ENCODE results near the gene CUBN.

Gene CUBN

DNA sequence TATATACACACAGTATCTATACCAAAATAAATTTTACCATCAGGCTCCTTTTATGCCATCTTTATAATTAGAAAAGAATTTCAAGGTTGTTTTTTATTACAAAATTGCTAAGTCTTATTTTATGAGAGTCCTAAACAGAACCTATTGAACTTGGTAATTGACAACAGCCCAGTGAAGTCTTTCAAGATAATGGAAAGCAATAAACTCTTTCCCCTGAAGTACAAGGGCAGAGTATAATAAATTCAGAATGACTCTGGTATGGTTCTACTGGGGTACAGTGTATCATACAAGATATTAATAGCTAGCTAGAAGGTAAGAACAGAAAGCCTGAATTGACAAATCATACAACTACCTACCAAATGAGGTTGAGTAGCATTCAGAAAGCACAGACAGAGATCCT is 26.2 kb upstream of the CUBN start:
- H3K27ac ChIP-seq = no peak overlapping the region
- H3K4me1 ChIP-seq (ENCODE audit: low read depth, poor library complexity, severe bottlenecking) = no peaks in the 10 kb centered on the region
- no peaks in the 10 kb centered on the region for H3K79me2 ChIP-seq (ENCODE audit: insufficient read depth, low read depth)
- no peak overlapping the region for H3K9ac ChIP-seq
- TF ChIP-seq, protein P1, sequence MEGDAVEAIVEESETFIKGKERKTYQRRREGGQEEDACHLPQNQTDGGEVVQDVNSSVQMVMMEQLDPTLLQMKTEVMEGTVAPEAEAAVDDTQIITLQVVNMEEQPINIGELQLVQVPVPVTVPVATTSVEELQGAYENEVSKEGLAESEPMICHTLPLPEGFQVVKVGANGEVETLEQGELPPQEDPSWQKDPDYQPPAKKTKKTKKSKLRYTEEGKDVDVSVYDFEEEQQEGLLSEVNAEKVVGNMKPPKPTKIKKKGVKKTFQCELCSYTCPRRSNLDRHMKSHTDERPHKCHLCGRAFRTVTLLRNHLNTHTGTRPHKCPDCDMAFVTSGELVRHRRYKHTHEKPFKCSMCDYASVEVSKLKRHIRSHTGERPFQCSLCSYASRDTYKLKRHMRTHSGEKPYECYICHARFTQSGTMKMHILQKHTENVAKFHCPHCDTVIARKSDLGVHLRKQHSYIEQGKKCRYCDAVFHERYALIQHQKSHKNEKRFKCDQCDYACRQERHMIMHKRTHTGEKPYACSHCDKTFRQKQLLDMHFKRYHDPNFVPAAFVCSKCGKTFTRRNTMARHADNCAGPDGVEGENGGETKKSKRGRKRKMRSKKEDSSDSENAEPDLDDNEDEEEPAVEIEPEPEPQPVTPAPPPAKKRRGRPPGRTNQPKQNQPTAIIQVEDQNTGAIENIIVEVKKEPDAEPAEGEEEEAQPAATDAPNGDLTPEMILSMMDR (conservative IDR thresholded peaks at IDR 0.05; ENCODE audit: low read depth, low read length) = no peak
- H3K4me3 ChIP-seq (IDR thresholded peaks at IDR 0.05; ENCODE audit: insufficient read depth, low read depth, low read length) = no peak overlapping the region
- no peaks in the 10 kb centered on the region for H4K20me1 ChIP-seq (ENCODE audit: insufficient read depth)
- H3K36me3 ChIP-seq (ENCODE audit: insufficient read depth) = no peaks in the 10 kb centered on the region
- H3K27me3 ChIP-seq (ENCODE audit: insufficient read depth, low read depth) = no peaks in the 10 kb centered on the region
- H2AFZ ChIP-seq (ENCODE audit: low read depth) = no peak overlapping the region
- H3K4me2 ChIP-seq = no peak overlapping the region

- no peak overlapping the region for H3K4me3 ChIP-seq (IDR thresholded peaks at IDR 0.05; ENCODE audit: insufficient read depth, low read depth, low read length)
- H3K36me3 ChIP-seq (ENCODE audit: insufficient read depth) = no peaks in the 10 kb centered on the region
- H3K27me3 ChIP-seq (ENCODE audit: insufficient read depth, low read depth) = no peaks in the 10 kb centered on the region
- H3K27ac ChIP-seq = no peak overlapping the region
- H3K79me2 ChIP-seq (ENCODE audit: insufficient read depth, low read depth) = no peaks in the 10 kb centered on the region
- no peaks in the 10 kb centered on the region for H3K4me1 ChIP-seq (ENCODE audit: low read depth, poor library complexity, severe bottlenecking)
- TF ChIP-seq, protein P1 (conservative IDR thresholded peaks at IDR 0.05; ENCODE audit: low read depth, low read length) = no peak
- no peaks in the 10 kb centered on the region for H4K20me1 ChIP-seq (ENCODE audit: insufficient read depth)
- no peak overlapping the region for H2AFZ ChIP-seq (ENCODE audit: low read depth)
- no peak overlapping the region for H3K4me2 ChIP-seq
- no peak overlapping the region for H3K9ac ChIP-seq
Observed at GRCh38 chr10:17154116-17154515, 24.5 kb upstream of the CUBN start.

DNA sequence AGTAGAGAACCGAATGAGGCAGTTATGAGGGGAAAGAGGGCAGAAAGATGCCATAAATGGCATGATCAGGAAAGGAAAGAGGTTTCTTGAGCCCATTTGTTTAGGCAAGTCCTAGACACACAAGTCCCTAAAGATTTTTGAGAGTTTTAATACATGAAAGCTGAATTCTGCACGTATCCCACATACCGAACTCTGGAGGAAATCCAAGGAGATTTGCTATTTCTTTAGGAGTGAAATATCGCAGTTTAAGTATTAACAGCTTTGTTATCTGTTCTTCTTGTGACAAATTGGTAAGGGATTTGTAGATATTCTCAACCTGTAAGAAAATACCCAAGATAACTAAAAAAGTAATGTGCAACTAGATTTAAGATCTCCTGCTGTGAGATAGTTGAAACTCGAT is 23.7 kb upstream of the CUBN start:
- Histone ChIP-seq H3K79me2 (ENCODE audit: insufficient read depth, low read depth) (no peaks in the 10 kb centered on the region), H3K36me3 (ENCODE audit: insufficient read depth) (no peaks in the 10 kb centered on the region), H3K27me3 (ENCODE audit: insufficient read depth, low read depth) (no peaks in the 10 kb centered on the region)

DNA sequence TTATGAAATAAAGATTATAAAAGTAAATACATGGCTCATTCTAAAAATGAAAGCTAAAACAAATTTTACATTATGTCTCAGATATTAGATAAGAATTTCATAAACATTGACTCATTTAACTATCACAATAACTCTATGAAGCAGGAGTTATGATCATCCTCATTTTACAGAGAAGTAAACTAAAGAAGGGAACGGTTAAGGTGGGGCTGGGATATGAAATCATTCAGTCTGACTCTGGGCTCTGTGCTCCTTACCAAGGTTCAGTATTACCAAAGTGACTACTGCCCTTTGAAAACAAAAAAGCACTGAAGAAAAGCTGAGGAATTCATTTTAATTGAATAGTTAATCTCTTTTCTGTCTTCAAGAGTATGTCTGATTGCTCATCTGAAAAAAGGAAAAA is 22.1 kb upstream of the CUBN start:
- H3K4me1 ChIP-seq (ENCODE audit: low read depth, poor library complexity, severe bottlenecking) = no peaks in the 10 kb centered on the region
- H3K36me3 ChIP-seq (ENCODE audit: insufficient read depth) = no peaks in the 10 kb centered on the region
- H3K4me3 ChIP-seq (IDR thresholded peaks at IDR 0.05; ENCODE audit: insufficient read depth, low read depth, low read length) = no peak overlapping the region
- H3K27me3 ChIP-seq (ENCODE audit: insufficient read depth, low read depth) = no peaks in the 10 kb centered on the region
- H3K79me2 ChIP-seq (ENCODE audit: insufficient read depth, low read depth) = no peaks in the 10 kb centered on the region
- no peak overlapping the region for H2AFZ ChIP-seq (ENCODE audit: low read depth)
- H4K20me1 ChIP-seq (ENCODE audit: insufficient read depth) = no peaks in the 10 kb centered on the region
- H3K9ac ChIP-seq = no peak overlapping the region
- TF ChIP-seq, protein P1 (conservative IDR thresholded peaks at IDR 0.05; ENCODE audit: low read depth, low read length) = no peak
- H3K27ac ChIP-seq = no peak overlapping the region
- H3K4me2 ChIP-seq = no peak overlapping the region

More for the DNA sequence above, 23.7 kb upstream of the CUBN start:
- H2AFZ ChIP-seq (ENCODE audit: low read depth) = no peak overlapping the region
- no peak overlapping the region for H3K27ac ChIP-seq
- no peak overlapping the region for H3K9ac ChIP-seq
- H3K4me1 ChIP-seq (ENCODE audit: low read depth, poor library complexity, severe bottlenecking) = no peaks in the 10 kb centered on the region
- H3K4me3 ChIP-seq (IDR thresholded peaks at IDR 0.05; ENCODE audit: insufficient read depth, low read depth, low read length) = no peak overlapping the region
- no peaks in the 10 kb centered on the region for H4K20me1 ChIP-seq (ENCODE audit: insufficient read depth)
- TF ChIP-seq, protein P1 (conservative IDR thresholded peaks at IDR 0.05; ENCODE audit: low read depth, low read length) = no peak
- no peak overlapping the region for H3K4me2 ChIP-seq
